Measurements from ENCODE around the gene FAM111B. TPM values are rescaled to one million over a fixed set of nuclear protein-coding genes. Genes with fewer than 3 reads are reported as not detected.

FAM111B gene
- total and polyA plus RNA-seq, 2 of the 8 experiments (the other 6 are each of a cell fraction or from before 2014, with no cell fraction given) = 4.8 to 38.1 TPM

DNA sequence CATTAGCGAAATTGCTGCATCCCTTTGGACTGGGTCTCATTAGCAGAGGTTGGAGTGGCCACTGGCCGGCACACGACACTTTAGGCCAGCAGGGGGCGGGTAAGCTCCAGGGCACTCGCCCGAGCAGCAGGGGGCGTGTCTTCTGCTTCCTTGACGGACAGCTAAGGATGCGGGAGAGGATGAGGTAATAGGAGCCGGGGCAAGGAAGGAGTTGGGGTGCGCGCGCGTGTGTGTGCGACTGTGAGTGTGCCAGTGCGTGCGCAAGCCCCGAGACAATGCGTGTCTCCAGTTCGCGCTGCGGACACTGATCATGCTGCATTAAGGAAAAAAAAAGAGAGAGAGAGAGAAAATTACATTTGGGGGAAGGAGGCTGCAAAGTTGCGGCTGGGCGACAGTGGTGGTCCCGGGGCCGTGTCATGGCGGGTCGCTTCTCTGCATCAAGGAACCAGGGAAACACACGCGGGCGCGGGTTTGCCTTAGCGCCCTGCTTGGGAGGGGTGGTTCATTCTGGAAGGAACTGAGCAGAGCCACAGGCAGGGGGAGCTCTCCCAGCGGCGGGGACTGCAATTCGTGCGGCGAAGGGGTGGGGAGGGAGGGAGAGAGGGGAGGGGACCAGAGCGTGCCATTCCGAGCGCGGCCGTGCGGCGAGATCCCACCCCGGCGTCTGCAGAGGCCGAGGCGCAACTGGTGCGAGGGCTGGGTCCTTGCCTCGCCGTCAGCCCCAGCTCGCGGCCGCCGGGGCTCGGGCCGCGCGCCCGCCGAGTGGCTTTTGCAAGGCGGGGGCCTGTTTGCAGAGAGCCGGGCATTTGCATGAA lies 64.7 kb downstream of the FAM111B start, which contains the start of gene DTX4 (continued):
- TF ChIP-seq SP1 (IDR thresholded peaks at IDR 0.05; ENCODE audit: low read depth, low read length) (no peak), EGR1 (IDR thresholded peaks at IDR 0.05; ENCODE audit: borderline replicate concordance, low read depth, low read length) (peak; percentile 46; the same call in 1 of the 2 replicates), TEAD4 (IDR thresholded peaks at IDR 0.05; ENCODE audit: low read depth, low read length) (0 out of 2 replicates have a peak, but pooled peaks have one; percentile 42), BRCA1 (IDR thresholded peaks at IDR 0.05; ENCODE audit: low read depth, low read length) (no peak)
- TF ChIP-seq, protein P1, sequence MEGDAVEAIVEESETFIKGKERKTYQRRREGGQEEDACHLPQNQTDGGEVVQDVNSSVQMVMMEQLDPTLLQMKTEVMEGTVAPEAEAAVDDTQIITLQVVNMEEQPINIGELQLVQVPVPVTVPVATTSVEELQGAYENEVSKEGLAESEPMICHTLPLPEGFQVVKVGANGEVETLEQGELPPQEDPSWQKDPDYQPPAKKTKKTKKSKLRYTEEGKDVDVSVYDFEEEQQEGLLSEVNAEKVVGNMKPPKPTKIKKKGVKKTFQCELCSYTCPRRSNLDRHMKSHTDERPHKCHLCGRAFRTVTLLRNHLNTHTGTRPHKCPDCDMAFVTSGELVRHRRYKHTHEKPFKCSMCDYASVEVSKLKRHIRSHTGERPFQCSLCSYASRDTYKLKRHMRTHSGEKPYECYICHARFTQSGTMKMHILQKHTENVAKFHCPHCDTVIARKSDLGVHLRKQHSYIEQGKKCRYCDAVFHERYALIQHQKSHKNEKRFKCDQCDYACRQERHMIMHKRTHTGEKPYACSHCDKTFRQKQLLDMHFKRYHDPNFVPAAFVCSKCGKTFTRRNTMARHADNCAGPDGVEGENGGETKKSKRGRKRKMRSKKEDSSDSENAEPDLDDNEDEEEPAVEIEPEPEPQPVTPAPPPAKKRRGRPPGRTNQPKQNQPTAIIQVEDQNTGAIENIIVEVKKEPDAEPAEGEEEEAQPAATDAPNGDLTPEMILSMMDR (IDR thresholded peaks at IDR 0.05; ENCODE audit: control extremely low read depth in 1 of 3, insufficient read depth in 1 of 3, low read depth in 1 of 3, low read length in 3 of 3) = peak; percentile 90 to 98 (median 95)
